Stimulated activated effector memory CD8-positive, alpha-beta T cell treated with anti-CD3 and anti-CD28 coated beads, Interleukin-12 subunit alpha, Interleukin-12 subunit beta, amount 100 ng/mL, for 72 hours (primary cell): ENCODE data around the gene AEBP2.
"Not testable (repeated sequence)": the region's sequence is repeated elsewhere in the genome, so short reads cannot be mapped to it uniquely, and the experiment has no call there.

Experiments
- ATAC-seq: fragments of 150-1000 bp; cut with Tn5 transposase; 2 replicates; pipeline ENCODE4 v1.10.0; 2021
- DNase-seq, 2 donors: peaks; one replicate each; pipeline ENCODE4 v3.0.0; 2021 to 2022; ENCODE audit warnings: low spot score in 2 of 2
- H3K27ac Mint-ChIP-seq: one replicate; pipeline ENCODE4 v1.8.0; 2022; ENCODE audit warnings: mild to moderate bottlenecking, mixed read lengths
- H3K36me3 Mint-ChIP-seq: one replicate; pipeline ENCODE4 v1.8.0; 2022; ENCODE audit warnings: mild to moderate bottlenecking, mixed read lengths
- H3K4me1 Mint-ChIP-seq: one replicate; pipeline ENCODE4 v1.8.0; 2022; ENCODE audit warnings: mixed read lengths
- H3K4me3 Mint-ChIP-seq: one replicate; pipeline ENCODE4 v1.8.0; 2022; ENCODE audit warnings: mild to moderate bottlenecking, mixed read lengths
- H3K9me3 Mint-ChIP-seq: one replicate; pipeline ENCODE4 v1.8.0; 2022; ENCODE audit warnings: mixed read lengths

Gene AEBP2

GRCh38 chr12:19439059-19440018 is at the start of gene AEBP2:
TSS of gene AEBP2 (plus strand) at chr12:19439492. CDS start at chr12:19439700, 208 bp downstream.
- Mint-ChIP-seq H3K4me3 (peak within 1 kb of the TSS; percentile 99), H3K36me3 (peaks cover 56% of the 10 kb centered on the region), H3K4me1 (peaks cover 37% of the 10 kb centered on the region), H3K9me3 (no peaks in the 10 kb centered on the region), H3K27ac (peak within 1 kb of the TSS; percentile 98)
- ATAC-seq (peak; percentile 91), DNase-seq (peak; percentile 69 to 92)

- no peak for ATAC-seq
- no peaks in the 10 kb centered on the region for H3K36me3 Mint-ChIP-seq
- peaks cover 6% of the 10 kb centered on the region for H3K4me1 Mint-ChIP-seq
- no peak overlapping the region for H3K4me3 Mint-ChIP-seq
- no peak overlapping the region for H3K27ac Mint-ChIP-seq
- H3K9me3 Mint-ChIP-seq = no peaks in the 10 kb centered on the region
- DNase-seq = no peak
Observed at GRCh38 chr12:19390051-19390598, 49.2 kb upstream of the AEBP2 start.

GRCh38 chr12:19392644-19393043 is 46.6 kb upstream of the AEBP2 start:
- H3K36me3 Mint-ChIP-seq, H3K9me3 Mint-ChIP-seq, H3K27ac Mint-ChIP-seq, H3K4me3 Mint-ChIP-seq, ATAC-seq, DNase-seq, H3K4me1 Mint-ChIP-seq: not testable (repeated sequence)

GRCh38 chr12:19394385-19394784 is 44.9 kb upstream of the AEBP2 start:
- Mint-ChIP-seq H3K4me3 (no peak overlapping the region), H3K9me3 (no peaks in the 10 kb centered on the region), H3K36me3 (no peaks in the 10 kb centered on the region), H3K27ac (no peak overlapping the region), H3K4me1 (no peaks in the 10 kb centered on the region)
- DNase-seq (no peak), ATAC-seq (no peak)

- Mint-ChIP-seq H3K4me1 (no peaks in the 10 kb centered on the region), H3K9me3 (no peaks in the 10 kb centered on the region), H3K27ac (no peak overlapping the region), H3K4me3 (no peak overlapping the region), H3K36me3 (no peaks in the 10 kb centered on the region)
- no peak for DNase-seq
- no peak for ATAC-seq
Observed at GRCh38 chr12:19397534-19397933, 41.8 kb upstream of the AEBP2 start.

GRCh38 chr12:19398376-19399363 is 40.6 kb upstream of the AEBP2 start:
- no peak overlapping the region for H3K4me3 Mint-ChIP-seq
- no peaks in the 10 kb centered on the region for H3K36me3 Mint-ChIP-seq
- H3K27ac Mint-ChIP-seq = no peak overlapping the region
- DNase-seq = no peak
- peaks cover 6% of the 10 kb centered on the region for H3K4me1 Mint-ChIP-seq
- no peak for ATAC-seq
- no peaks in the 10 kb centered on the region for H3K9me3 Mint-ChIP-seq

- H3K36me3 Mint-ChIP-seq, DNase-seq, ATAC-seq, H3K4me3 Mint-ChIP-seq, H3K9me3 Mint-ChIP-seq: not testable (repeated sequence)
- Mint-ChIP-seq H3K27ac (peak overlapping the region; percentile 29), H3K4me1 (peaks cover 16% of the 10 kb centered on the region)
Observed at GRCh38 chr12:19400649-19401285, 38.5 kb upstream of the AEBP2 start.

- peak overlapping the region; percentile 43 for H3K27ac Mint-ChIP-seq
- H3K36me3 Mint-ChIP-seq = no peaks in the 10 kb centered on the region
- H3K9me3 Mint-ChIP-seq = peaks cover 2% of the 10 kb centered on the region
- no peak overlapping the region for H3K4me3 Mint-ChIP-seq
- H3K4me1 Mint-ChIP-seq = peaks cover 16% of the 10 kb centered on the region
- no peak for DNase-seq
- ATAC-seq = no peak
Observed at GRCh38 chr12:19402211-19402610, 37.1 kb upstream of the AEBP2 start.

GRCh38 chr12:19402743-19403431 is 36.4 kb upstream of the AEBP2 start:
- no peak overlapping the region for H3K4me3 Mint-ChIP-seq
- no peaks in the 10 kb centered on the region for H3K36me3 Mint-ChIP-seq
- H3K9me3 Mint-ChIP-seq = peaks cover 2% of the 10 kb centered on the region
- DNase-seq = no peak
- peaks cover 16% of the 10 kb centered on the region for H3K4me1 Mint-ChIP-seq
- no peak for ATAC-seq
- peak overlapping the region; percentile 43 for H3K27ac Mint-ChIP-seq

- peak; percentile 88 for ATAC-seq
- peak overlapping the region; percentile 53 for H3K4me3 Mint-ChIP-seq
- H3K4me1 Mint-ChIP-seq = peaks cover 16% of the 10 kb centered on the region
- H3K9me3 Mint-ChIP-seq = peaks cover 2% of the 10 kb centered on the region
- H3K27ac Mint-ChIP-seq = peak overlapping the region; percentile 93
- peak; percentile 7 to 59 for DNase-seq
- H3K36me3 Mint-ChIP-seq = no peaks in the 10 kb centered on the region
Observed at GRCh38 chr12:19404242-19404880, 34.9 kb upstream of the AEBP2 start.

GRCh38 chr12:19409376-19409775 is 29.9 kb upstream of the AEBP2 start:
- H3K27ac Mint-ChIP-seq = no peak overlapping the region

GRCh38 chr12:19410211-19410610 is 29.1 kb upstream of the AEBP2 start:
- Mint-ChIP-seq H3K27ac (no peak overlapping the region), H3K4me3 (no peak overlapping the region), H3K9me3 (no peaks in the 10 kb centered on the region), H3K36me3 (no peaks in the 10 kb centered on the region), H3K4me1 (no peaks in the 10 kb centered on the region)
- no peak for DNase-seq
- no peak for ATAC-seq

More at GRCh38 chr12:19409376-19409775, 29.9 kb upstream of the AEBP2 start:
- Mint-ChIP-seq H3K9me3 (no peaks in the 10 kb centered on the region), H3K4me3 (no peak overlapping the region), H3K36me3 (no peaks in the 10 kb centered on the region), H3K4me1 (peaks cover 4% of the 10 kb centered on the region)
- DNase-seq (no peak), ATAC-seq (no peak)

- ATAC-seq (no peak), DNase-seq (no peak)
- H3K4me1 Mint-ChIP-seq = no peaks in the 10 kb centered on the region
- no peak overlapping the region for H3K27ac Mint-ChIP-seq
- H3K36me3 Mint-ChIP-seq = no peaks in the 10 kb centered on the region
- no peaks in the 10 kb centered on the region for H3K9me3 Mint-ChIP-seq
- H3K4me3 Mint-ChIP-seq = no peak overlapping the region
Observed at GRCh38 chr12:19410629-19411185, 28.6 kb upstream of the AEBP2 start.
